HG03108 (cell line): ENCODE data around the gene KIF1B.
A peak's percentile ranks its signal among the peaks of the same experiment; 100 is the strongest.
"Not testable (repeated sequence)": the region's sequence is repeated elsewhere in the genome, so short reads cannot be mapped to it uniquely, and the experiment has no call there.

Experiments
- ATAC-seq: cut with Tn5 transposase; IDR thresholded peaks from one replicate; pipeline ENCODE4 v1.9.1; 2021; ENCODE audit warnings: moderate library complexity; ENCODE audit not compliant: unreplicated experiment

Gene KIF1B

GRCh38 chr1:10193288-10193687, 17.1 kb upstream of the KIF1B start:
- ATAC-seq = no peak

- ATAC-seq = no peak
These were observed 14.8 kb upstream of the KIF1B start for GRCh38 chr1:10195570-10195969.

DNA sequence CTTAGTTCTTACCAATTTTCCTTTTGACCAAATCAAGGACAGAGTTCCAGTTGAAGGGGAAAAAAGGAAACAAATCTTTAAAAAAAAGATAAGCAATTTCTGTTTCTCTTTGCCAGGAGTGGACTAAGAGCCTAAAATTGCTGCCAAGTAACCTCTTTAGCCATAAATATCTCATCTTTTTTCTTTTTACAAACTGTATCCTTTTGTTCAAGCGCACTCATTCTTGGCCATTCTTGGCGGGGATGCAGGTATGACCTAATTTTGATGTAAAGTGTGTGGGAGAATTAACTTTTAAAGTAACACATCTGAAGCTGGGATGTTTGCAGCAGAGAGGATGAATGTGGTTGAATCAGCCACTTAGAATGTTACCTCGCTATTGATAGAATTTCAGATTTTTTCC, 13.4 kb upstream of the KIF1B start:
- no peak for ATAC-seq

GRCh38 chr1:10200620-10201019, 9.8 kb upstream of the KIF1B start:
- ATAC-seq = no peak

DNA sequence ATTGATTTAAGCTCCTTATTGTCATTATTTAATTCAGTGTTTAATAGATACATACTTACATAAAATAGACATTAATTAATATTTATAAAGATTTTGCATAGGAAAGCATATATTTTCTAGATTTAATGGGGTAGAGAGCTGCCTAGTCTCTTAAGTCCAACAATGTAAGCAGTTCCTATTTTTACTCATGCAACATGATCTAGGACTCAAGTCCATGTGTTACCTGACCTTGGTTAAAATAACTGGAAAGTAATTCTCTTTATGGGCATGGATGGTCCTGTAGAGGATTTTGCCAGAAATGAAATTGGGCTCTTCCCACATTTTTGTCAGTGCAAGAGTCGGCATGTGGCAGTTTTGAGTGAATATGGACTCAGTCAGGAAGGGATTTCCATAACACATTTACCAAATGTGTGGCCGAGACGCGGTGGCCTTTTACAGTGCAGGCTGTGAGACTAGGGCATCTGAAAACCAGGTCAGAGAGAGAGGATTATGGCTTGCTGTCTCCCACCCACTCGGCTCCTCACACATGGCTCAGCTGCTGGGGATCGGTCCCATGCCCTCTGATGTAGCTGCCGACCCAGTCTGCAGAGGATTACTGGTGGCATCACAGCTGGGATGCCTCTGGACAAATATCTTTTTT, 6.2 kb upstream of the KIF1B start:
- ATAC-seq = no peak

GRCh38 chr1:10205206-10205605, 5.2 kb upstream of the KIF1B start:
- not testable (repeated sequence) for ATAC-seq

DNA sequence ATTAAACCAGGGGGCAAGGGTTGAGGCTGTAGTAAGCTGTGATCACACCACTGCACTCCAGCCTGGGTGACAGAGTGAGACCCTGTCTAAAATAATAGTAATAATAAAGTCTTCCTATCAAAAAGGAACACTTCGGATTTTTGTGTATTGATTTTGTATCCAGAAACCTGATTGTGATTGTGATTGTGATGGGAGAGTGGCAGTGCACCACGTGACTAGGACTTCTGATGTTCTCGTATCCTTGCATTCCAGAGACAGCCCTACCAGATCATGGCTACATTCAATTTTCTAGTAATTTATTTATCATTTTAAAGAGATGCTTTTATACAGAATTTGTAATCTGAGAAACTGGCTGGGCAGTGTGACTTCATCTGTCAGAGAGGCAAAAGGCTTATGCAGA, 2.6 kb upstream of the KIF1B start:
- ATAC-seq = no peak

GRCh38 chr1:10208537-10208936, 1.8 kb upstream of the KIF1B start:
- no peak for ATAC-seq

DNA sequence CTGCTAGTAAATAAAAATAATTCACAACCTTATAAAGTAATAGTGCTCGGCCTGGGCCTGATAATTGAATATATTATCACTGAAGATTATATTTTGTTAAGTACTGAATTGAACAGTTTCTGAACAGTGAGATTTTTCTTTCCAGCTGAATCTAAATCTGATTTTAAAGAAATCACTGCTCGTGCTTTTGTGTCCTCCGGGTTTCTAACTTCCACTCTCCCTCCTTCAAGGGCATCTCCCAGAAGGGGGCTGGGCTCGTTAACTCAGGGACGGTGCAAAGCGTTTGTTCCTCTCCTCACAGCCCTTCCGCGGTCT, 823 bp upstream of the KIF1B start:
- ATAC-seq = no peak

GRCh38 chr1:10210841-10211804, 753 bp downstream of the KIF1B start:
- peak; percentile 7 for ATAC-seq

DNA sequence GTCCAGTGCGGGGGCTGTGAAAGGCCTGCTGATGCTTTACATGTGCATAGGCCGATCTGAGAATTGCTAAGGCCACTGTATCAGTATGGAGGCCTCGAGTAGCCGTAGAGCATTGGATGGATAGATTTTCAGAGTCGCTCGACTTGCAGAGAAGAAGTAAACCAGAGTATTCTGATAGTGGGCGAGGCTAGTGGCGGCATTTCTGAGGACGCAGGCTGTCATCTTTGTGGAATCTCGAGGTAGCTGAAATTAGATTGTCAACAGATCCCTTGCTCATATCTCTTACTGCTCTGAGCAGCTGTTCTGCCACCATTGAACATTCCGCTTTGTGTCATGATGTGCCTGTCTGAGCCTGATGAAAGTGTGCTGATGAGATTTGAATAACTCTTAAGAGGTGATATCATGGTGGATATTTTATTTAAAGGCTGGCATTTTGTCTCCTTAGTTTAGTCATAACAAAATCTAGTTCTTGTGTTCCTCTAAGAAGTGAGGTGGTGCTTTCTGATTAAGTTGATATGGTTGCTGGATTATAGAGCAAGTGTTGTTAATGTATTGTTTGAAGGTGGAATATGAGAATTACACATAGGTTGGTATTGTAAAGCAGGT, 1.5 kb downstream of the KIF1B start:
- ATAC-seq = no peak

DNA sequence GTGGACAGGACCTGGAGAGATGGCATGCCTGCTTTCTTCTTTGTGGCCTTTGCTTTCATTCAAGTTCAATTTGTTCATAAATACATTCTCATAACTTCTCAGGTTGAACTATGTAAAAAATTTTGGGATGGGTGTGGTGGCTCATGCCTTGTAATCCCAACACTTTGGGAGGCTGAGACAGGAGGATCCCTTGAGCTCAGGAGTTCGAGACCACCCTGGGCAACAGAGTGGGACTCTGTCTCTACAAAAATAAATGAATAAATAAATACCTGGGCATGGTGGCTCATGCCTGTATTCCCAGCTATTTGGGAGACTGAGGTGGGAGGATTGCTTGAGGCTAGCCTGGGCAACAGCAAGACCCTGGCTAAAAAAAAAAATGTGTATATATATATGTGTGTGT, 2.1 kb downstream of the KIF1B start:
- no peak for ATAC-seq

GRCh38 chr1:10213186-10213705, 2.9 kb downstream of the KIF1B start:
- ATAC-seq = no peak

GRCh38 chr1:10216090-10216749, 5.8 kb downstream of the KIF1B start:
- no peak for ATAC-seq

DNA sequence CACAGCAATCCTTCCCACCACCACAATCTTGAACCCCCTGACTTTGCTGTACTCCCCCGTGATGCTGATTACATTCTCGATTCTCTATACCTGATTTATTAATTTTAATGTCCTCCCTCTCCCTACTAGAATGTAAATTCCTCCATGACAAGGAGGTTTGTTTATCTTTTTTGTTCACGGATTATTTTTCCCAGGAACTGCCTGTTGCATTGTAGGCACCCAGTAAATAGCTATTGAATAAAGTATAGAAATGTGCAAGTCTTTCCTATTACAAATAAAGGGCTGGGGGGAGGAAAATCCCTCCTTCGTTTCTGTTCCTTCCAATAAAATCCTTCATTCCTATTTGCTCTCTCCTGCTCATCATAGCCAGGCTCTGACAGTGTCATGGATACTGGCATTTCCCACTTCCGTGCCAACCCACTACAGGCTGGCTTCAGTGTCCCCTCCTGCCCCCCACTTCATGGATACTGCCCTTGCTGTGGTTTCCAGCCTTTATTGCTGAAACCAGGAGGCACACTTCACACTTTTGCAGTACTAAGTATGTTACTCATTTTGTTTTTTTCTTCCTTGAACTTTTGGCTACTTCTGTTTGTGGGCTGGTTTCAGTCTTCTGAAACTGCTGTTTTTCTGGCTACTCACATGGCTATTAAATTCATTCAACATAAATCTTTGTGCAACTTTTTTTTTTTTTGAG, 7.5 kb downstream of the KIF1B start:
- ATAC-seq = no peak

DNA sequence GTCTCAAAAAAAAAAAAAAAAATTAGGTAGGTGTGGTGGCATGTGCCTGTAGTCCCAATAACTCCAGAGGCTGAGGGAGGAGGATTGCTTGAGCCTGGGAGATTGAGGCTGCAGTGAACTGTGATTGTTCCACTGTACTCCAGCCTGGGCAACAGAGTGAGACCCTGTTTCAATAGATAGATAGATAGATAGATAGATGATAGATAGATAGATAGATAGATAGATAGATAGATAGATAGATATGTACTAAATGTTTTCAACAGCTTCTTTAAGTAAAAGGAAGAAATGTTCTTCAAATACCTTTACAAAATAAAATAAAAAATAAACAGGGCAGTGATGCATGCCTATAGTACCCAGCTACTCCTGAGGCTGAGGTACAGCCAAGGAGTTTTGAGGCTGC, 9.8 kb downstream of the KIF1B start:
- no peak for ATAC-seq

- not testable (repeated sequence) for ATAC-seq
These were observed 10.3 kb downstream of the KIF1B start for GRCh38 chr1:10220657-10221056.

DNA sequence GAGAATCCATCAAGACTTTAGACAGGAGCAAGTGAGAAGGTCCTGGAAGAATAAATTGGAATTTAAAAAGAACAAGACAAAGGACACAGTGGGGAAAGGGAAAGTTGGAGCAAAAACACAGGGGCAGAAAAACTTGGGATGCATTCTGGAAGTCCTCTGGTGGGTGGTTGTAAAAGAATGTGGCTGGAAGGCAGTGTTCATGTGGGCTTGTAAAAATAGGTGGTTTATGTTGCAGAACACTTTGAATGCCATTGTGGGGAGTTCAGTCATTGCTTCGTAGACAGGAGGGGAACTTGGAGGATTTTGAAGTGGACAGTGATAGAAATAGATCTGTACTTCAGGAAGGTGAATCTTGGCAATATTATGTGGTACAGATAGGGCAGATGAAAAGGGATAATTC, 15.2 kb downstream of the KIF1B start:
- ATAC-seq = no peak

DNA sequence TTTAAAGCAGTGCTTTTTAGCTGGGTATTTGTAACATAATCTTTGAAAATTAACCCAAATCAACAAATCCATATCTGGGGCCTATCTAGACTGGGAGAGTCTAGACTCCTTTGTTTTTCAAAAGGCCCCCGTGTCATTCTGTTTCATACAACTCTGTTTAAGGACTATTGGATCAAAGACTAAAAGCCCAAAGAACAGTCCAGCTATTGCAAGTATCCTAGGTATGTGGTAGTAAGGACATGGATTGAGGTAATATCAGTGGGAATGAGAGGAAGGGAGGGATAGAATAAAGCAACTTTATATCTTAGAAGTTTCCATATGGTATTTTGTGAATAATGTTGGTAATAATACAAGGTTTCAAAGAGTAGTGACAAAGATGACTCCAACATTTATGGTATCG, 18.2 kb downstream of the KIF1B start:
- no peak for ATAC-seq

- no peak for ATAC-seq
These were observed 19.5 kb downstream of the KIF1B start for GRCh38 chr1:10229903-10230302.

GRCh38 chr1:10232163-10232562, 21.8 kb downstream of the KIF1B start:
- ATAC-seq = no peak
